K562 (cell line): Measurements from ENCODE around the gene FERMT1. TPM values are rescaled to one million over a fixed set of nuclear protein-coding genes. Genes with fewer than 3 reads are reported as not detected.

ENCODE experiments used
- CSDE1 ChIP-seq, 2 experiments: fragments of 450-650 bp; IDR thresholded peaks; 2 replicates each; pipeline ENCODE4 v1.6.1; 2016; ENCODE audit warnings: mild to moderate bottlenecking in 1 of 2
- MTA1 ChIP-seq: fragments of 450-650 bp; IDR thresholded peaks from 2 replicates; pipeline ENCODE4 v1.6.1; 2017; ENCODE audit warnings: borderline replicate concordance
- NFATC3 ChIP-seq: fragments of 450-650 bp; IDR thresholded peaks from 2 replicates; pipeline ENCODE4 v1.6.1; 2017; ENCODE audit warnings: mild to moderate bottlenecking
- NFYB ChIP-seq: IDR thresholded peaks from 2 replicates; pipeline ENCODE4 v1.6.1; 2011; ENCODE audit warnings: mild to moderate bottlenecking, moderate library complexity; ENCODE audit not compliant: insufficient read length; ENCODE audit errors: extremely low read depth
- TCF3 ChIP-seq: sonication (generic); formaldehyde crosslinking; IDR thresholded peaks from 2 replicates; pipeline ENCODE4 v1.4.0; 2020; ENCODE audit warnings: mild to moderate bottlenecking, missing genetic modification reagents
- ZFP36 ChIP-seq: fragments of 150-350 bp; IDR thresholded peaks from 2 replicates; pipeline ENCODE4 v1.6.1; 2018; ENCODE audit warnings: low read length, low read depth; ENCODE audit not compliant: partially characterized antibody
- ZNF175 ChIP-seq: fragments of 200-800 bp; sonication (Bioruptor generic); IDR thresholded peaks from 2 replicates; pipeline ENCODE4 v1.6.1; 2016; ENCODE audit warnings: low read depth, mild to moderate bottlenecking, missing genetic modification characterization, missing compliant biosample characterization
- ZNF324 ChIP-seq: fragments of 250-450 bp; sonication (Bioruptor Pico); IDR thresholded peaks from 2 replicates; pipeline ENCODE4 v1.4.0; 2020; ENCODE audit warnings: mild to moderate bottlenecking
- ZNF347 ChIP-seq: fragments of 450-650 bp; formaldehyde crosslinking; IDR thresholded peaks from 2 replicates; pipeline ENCODE4 v1.4.0; 2020; ENCODE audit warnings: low read depth, mild to moderate bottlenecking, moderate library complexity
- polyA plus RNA-seq, 8 experiments: library from polyadenylated mRNA; depleted of rRNA in 4 of 8; stranded (reverse) in 5 of 8; unstranded in 3 of 8; fragments of >200 nt; fragmentation: Nextera tagmentation in 2 of 8; fragmentation: Illumina TruSeq in 1 of 8; extraction: Ambion mirVana in 2 of 8; extraction: Trizol in 1 of 8; gene quantifications; 2 replicates each; pipeline versions ENCODE4 v1.2.1 to v1.2.3, GENCODE V29; 2011 to 2014; ENCODE audit warnings: inconsistent platforms in 1 of 8, missing spikeins in 1 of 8
- total RNA-seq, 7 experiments: library from RNA; depleted of rRNA in 6 of 7; stranded (reverse); fragments of >200 nt in 6 of 7; fragmentation: Illumina TruSeq in 2 of 7; extraction: Trizol in 2 of 7; gene quantifications; 2 replicates each; pipeline versions ENCODE4 v1.2.1 to v1.2.3, GENCODE V29; 2011 to 2021; ENCODE audit warnings: low replicate concordance in 1 of 7
- TF ChIP-seq, protein P1 (sequence below): sonication (generic); formaldehyde crosslinking; IDR thresholded peaks from 2 replicates; pipeline ENCODE4 v1.8.1; 2023; ENCODE audit warnings: mild to moderate bottlenecking, missing genetic modification reagents

The FERMT1 gene
- total and polyA plus RNA-seq, 9 of the 15 experiments (the other 6 are each of a cell fraction or from before 2014, with no cell fraction given) = 0.07 TPM; not detected in 8

DNA sequence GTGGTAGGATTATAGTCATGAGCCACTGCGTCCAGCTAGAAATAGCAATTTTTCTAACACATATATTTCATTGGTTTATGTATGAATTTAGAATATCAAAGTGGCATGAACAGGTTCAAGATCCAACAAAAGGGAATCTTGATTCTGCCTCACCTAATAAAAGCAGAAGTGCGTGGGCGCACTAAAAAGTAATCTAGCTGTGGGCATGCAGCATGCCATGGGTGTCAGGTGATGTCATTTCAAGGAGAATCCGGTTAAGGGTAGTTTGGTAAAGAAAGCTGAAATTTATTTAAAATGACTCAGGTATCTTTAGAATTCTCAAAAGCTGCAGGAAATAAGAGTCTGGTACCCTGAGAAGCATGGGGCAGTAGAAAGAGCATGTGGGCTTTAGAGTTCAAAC lies 86.6 kb downstream of the FERMT1 start (continued):
- no peak for TF ChIP-seq ZFP36
- TF ChIP-seq ZNF324 (CRISPR knock-in tag) = no peak
- TF ChIP-seq, protein P1, sequence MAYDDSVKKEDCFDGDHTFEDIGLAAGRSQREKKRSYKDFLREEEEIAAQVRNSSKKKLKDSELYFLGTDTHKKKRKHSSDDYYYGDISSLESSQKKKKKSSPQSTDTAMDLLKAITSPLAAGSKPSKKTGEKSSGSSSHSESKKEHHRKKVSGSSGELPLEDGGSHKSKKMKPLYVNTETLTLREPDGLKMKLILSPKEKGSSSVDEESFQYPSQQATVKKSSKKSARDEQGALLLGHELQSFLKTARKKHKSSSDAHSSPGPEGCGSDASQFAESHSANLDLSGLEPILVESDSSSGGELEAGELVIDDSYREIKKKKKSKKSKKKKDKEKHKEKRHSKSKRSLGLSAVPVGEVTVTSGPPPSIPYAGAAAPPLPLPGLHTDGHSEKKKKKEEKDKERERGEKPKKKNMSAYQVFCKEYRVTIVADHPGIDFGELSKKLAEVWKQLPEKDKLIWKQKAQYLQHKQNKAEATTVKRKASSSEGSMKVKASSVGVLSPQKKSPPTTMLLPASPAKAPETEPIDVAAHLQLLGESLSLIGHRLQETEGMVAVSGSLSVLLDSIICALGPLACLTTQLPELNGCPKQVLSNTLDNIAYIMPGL = no peak
- TF ChIP-seq ZNF347 = no peak
- TF ChIP-seq TCF3 = no peak
- no peak for TF ChIP-seq CSDE1 (IDR thresholded peaks at IDR 0.05)
- TF ChIP-seq NFYB = no peak
- no peak for TF ChIP-seq MTA1
- no peak for TF ChIP-seq NFATC3
- TF ChIP-seq ZNF175 (CRISPR knock-in tag) = no peak
